Activated naive CD8-positive, alpha-beta T cell treated with anti-CD3 and anti-CD28 coated beads for 36 hours (primary cell): Measurements from ENCODE around the gene REEP2. TPM values are rescaled to one million over a fixed set of nuclear protein-coding genes. Genes with fewer than 3 reads are reported as not detected.
"Not testable (repeated sequence)": the region's sequence is repeated elsewhere in the genome, so short reads cannot be mapped to it uniquely, and the experiment has no call there.

ENCODE experiments used
- DNase-seq: peaks from one replicate; pipeline ENCODE4 v3.0.0; 2021
- H3K27ac Mint-ChIP-seq: one replicate; pipeline ENCODE4 v1.8.0; 2022; ENCODE audit warnings: mild to moderate bottlenecking, moderate library complexity, mixed read lengths
- H3K27me3 Mint-ChIP-seq: one replicate; pipeline ENCODE4 v1.8.0; 2022; ENCODE audit warnings: mild to moderate bottlenecking, mixed read lengths
- H3K36me3 Mint-ChIP-seq: one replicate; pipeline ENCODE4 v1.8.0; 2021; ENCODE audit warnings: mild to moderate bottlenecking, mixed read lengths
- H3K4me1 Mint-ChIP-seq: one replicate; pipeline ENCODE4 v1.8.0; 2021; ENCODE audit warnings: mixed read lengths
- H3K4me3 Mint-ChIP-seq: one replicate; pipeline ENCODE4 v1.8.0; 2022; ENCODE audit warnings: mild to moderate bottlenecking, moderate library complexity, mixed read lengths
- H3K9me3 Mint-ChIP-seq: one replicate; pipeline ENCODE4 v1.8.0; 2022; ENCODE audit warnings: mixed read lengths
- total RNA-seq, 2 experiments: library from RNA; stranded (reverse); gene quantifications; one replicate each; pipeline ENCODE4 v1.2.3, GENCODE V29; 2021

REEP2 gene, protein sequence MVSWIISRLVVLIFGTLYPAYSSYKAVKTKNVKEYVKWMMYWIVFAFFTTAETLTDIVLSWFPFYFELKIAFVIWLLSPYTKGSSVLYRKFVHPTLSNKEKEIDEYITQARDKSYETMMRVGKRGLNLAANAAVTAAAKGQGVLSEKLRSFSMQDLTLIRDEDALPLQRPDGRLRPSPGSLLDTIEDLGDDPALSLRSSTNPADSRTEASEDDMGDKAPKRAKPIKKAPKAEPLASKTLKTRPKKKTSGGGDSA
- 1 to 10 TPM; 3.5 to 4.0 TPM for total RNA-seq

DNA sequence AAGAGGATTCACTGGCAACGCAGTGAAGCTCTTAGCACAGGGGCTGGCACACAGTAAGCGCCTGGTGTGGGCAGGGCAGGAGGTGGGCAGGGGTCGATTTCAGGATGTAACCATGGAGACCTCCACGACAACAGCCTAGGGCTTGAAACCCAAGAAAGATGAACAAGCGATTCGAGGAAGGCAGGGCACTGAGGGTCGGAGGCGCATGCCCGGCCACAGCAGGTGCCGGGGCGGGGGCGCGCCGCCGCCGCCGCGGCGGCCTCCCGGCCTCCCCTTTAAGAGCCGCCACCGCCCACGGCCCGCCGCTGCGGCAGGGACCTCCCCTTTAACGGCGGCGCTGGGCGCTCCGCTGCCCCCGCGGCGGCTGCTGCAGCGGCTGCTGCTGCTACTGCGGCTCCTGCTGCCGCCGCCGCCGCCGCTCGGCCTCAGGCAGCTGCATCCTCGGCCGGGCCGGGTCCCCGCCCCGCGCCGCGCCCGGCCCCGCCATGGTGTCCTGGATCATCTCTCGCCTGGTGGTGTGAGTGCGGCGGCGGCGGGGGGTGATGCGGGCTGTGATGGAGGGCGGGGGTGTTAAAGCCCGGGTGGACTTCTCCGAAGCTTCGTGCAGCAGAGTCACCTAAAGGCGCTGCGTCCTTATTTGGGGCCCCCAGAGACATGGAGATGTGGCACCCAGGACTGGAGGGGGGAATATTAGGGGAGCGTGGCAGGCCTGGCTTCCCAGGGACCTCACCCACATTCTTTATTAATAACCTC is at the start of gene REEP2:
REEP2 (plus strand) TSS at position 334 of the 753 bp plus-strand sequence; CDS start at position 486, 152 bp downstream.
- no peaks in the 10 kb centered on the region for H3K27me3 Mint-ChIP-seq
- H3K27ac Mint-ChIP-seq, result no peak within 1 kb of the TSS
- H3K4me3 Mint-ChIP-seq, result peak within 1 kb of the TSS; percentile 78
- H3K4me1 Mint-ChIP-seq, result peaks cover 9% of the 10 kb centered on the region
- peak; percentile 85 for DNase-seq
- H3K9me3 Mint-ChIP-seq, result no peaks in the 10 kb centered on the region
- peaks cover 8% of the 10 kb centered on the region for H3K36me3 Mint-ChIP-seq

DNA sequence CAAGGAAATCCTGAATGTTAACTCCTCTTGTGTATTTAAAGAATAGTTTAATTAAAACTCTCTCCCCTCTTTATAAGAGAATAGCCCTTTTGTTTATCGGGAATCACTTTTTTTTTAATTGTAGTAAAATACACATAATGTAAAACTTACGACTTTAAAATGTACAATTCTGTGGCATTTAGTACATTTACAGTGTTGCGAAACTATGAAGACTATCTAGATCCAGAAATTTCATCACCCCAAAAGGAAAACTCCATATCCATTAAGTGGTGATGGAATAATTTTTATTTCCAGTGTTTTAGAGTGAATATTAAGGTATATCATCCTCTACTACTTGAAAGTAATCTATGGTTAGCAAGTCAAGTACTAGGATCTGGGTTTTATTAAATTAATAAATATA is 49.5 kb upstream of the REEP2 start:
- no peak for DNase-seq
- H3K4me3 Mint-ChIP-seq, result no peak overlapping the region
- no peaks in the 10 kb centered on the region for H3K27me3 Mint-ChIP-seq
- H3K27ac Mint-ChIP-seq, result no peak overlapping the region
- H3K9me3 Mint-ChIP-seq, result no peaks in the 10 kb centered on the region
- peaks cover 7% of the 10 kb centered on the region for H3K36me3 Mint-ChIP-seq
- H3K4me1 Mint-ChIP-seq, result no peaks in the 10 kb centered on the region

DNA sequence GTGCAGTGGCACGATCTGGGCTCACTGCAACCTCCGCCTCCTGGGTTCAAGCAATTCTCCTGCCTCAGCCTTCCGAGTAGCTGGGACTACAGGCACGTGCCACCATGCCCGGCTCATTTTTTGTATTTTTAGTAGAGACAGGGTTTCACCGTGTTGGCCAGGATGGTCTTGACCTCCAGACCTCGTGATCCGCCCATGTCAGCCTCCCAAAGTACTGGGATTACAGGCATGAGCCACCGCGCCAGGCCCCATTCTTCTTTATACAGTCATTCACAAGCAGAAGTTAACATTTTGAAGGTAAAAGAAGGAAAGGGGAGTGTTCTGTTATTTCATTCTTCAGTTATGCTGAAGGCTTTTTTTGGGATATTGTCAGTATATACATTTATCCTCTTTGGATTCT is 48.9 kb upstream of the REEP2 start:
- not testable (repeated sequence) for H3K27me3 Mint-ChIP-seq, DNase-seq, H3K27ac Mint-ChIP-seq, H3K4me3 Mint-ChIP-seq, H3K4me1 Mint-ChIP-seq, H3K9me3 Mint-ChIP-seq
- H3K36me3 Mint-ChIP-seq, result peaks cover 12% of the 10 kb centered on the region

DNA sequence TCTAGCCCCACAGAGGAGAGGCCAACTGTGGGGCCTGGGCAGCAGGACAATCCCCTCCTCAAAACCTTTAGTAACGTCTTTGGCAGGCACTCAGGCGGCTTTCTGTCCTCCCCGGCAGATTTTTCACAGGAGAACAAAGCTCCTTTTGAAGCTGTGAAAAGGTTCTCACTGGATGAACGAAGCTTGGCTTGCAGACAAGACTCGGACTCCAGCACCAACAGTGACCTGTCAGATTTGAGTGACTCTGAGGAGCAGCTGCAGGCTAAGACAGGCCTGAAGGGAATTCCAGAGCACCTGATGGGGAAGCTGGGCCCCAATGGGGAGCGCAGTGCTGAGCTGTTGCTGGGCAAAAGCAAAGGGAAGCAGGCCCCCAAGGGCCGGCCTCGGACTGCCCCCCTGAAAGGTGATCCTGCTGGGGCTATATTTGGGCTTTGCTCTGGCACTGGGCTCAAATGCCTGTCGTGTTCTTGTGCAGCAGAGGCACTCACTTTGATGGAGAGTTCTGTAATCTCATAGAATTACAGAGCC is 46.9 kb upstream of the REEP2 start:
- Mint-ChIP-seq H3K36me3 (peaks cover 12% of the 10 kb centered on the region), H3K9me3 (no peaks in the 10 kb centered on the region), H3K4me1 (no peaks in the 10 kb centered on the region), H3K27me3 (no peaks in the 10 kb centered on the region), H3K27ac (no peak overlapping the region), H3K4me3 (no peak overlapping the region)
- DNase-seq, result no peak

DNA sequence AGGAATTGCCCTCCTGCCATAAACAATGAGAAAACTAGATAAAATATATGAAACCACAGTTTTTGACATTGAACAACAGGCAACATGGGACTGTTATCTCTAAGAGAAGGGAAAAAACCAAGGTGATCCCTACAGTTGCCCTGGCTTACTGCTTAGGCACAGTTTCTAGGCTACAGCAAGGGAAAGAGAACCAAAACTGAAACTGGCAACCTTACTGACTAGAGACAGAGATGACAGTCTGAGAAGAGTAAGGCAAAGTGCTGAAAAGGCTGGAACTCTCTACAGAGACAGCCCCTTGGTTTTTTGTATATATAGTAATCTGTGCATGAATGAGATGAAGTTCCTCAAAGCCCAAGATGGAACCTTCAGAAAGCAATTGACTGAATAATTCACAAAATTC is 36.2 kb upstream of the REEP2 start:
- no peak for DNase-seq
- Mint-ChIP-seq H3K4me1 (peaks cover 11% of the 10 kb centered on the region), H3K9me3 (no peaks in the 10 kb centered on the region), H3K4me3 (no peak overlapping the region), H3K36me3 (peaks cover 23% of the 10 kb centered on the region), H3K27me3 (no peaks in the 10 kb centered on the region), H3K27ac (peak overlapping the region; percentile 23)

DNA sequence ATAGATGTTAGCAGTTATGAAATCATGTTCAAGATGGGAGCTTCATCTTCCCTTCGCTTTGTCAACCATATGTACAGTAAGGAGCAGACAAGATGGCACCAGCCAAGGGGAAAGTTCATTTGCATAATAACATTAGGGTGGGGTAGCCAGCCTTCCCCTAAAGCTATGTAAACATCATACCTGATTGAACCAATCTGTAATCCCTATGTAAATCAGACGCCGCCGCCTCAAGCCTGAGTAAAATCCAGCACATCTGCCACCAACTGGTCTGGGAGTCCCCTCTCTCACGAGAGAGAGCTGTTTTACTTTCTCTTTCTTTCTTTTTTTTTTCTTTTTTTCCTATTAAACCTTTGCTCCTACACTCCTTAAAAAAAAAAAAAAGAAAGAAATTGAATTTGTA is 30.8 kb upstream of the REEP2 start:
- H3K4me1 Mint-ChIP-seq, result peaks cover 5% of the 10 kb centered on the region
- no peaks in the 10 kb centered on the region for H3K9me3 Mint-ChIP-seq
- H3K27ac Mint-ChIP-seq, result peak overlapping the region; percentile 58
- H3K4me3 Mint-ChIP-seq, result no peak overlapping the region
- peak; percentile 14 for DNase-seq
- H3K27me3 Mint-ChIP-seq, result no peaks in the 10 kb centered on the region
- H3K36me3 Mint-ChIP-seq, result peaks cover 29% of the 10 kb centered on the region

DNA sequence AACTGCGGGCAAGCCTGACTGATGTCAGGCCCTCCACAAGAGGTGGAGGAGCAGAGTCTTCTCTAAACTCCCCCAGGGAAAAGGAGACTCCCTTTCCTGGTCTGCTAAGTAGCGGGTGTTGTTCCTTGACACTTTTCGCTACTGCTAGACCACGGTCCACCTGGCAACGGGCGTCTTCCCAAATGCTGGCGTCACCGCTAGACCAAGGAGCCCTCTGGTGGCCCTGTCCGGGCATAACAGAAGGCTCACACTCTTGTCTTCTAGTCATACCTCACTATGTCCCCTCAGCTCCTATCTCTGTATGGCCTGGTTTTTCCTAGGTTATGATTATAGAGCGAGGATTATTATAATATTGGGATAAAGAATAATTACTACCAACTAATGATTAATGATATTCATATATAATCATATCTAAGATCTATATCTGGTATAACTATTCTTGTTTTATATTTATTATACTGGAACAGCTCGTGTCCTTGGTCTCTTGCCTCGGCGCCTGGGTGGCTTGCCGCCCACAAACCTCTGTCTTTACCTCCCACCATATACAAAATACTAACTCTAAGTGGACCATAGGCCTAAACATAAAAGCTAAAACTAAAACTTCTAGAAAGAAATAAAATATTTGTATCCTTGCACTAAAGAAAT is 27.7 kb upstream of the REEP2 start:
- peak; percentile 14 for DNase-seq
- not testable (repeated sequence) for H3K4me3 Mint-ChIP-seq, H3K27ac Mint-ChIP-seq, H3K4me1 Mint-ChIP-seq, H3K9me3 Mint-ChIP-seq, H3K27me3 Mint-ChIP-seq
- H3K36me3 Mint-ChIP-seq, result peaks cover 26% of the 10 kb centered on the region

DNA sequence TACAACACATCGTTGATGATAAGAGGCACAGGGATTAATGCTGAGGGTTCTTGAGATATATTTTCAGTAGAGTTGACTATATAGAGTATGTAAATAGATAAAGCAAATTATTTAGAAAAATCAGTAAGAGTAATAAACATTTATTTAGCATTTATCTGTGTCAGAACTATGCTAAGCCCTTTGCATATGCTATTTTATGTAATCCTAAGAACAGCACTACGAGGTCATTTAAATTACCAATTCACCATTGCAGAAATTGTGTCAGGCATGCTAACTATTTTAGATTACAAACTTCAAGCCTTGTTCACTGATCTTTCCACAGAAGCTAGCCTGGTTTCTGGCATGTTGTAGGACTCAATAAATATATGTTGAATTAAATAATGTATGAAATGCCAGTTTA is 20.4 kb upstream of the REEP2 start:
- Mint-ChIP-seq H3K9me3 (no peaks in the 10 kb centered on the region), H3K4me1 (no peaks in the 10 kb centered on the region), H3K36me3 (peaks cover 12% of the 10 kb centered on the region), H3K4me3 (no peak overlapping the region), H3K27me3 (no peaks in the 10 kb centered on the region), H3K27ac (no peak overlapping the region)
- DNase-seq, result no peak

DNA sequence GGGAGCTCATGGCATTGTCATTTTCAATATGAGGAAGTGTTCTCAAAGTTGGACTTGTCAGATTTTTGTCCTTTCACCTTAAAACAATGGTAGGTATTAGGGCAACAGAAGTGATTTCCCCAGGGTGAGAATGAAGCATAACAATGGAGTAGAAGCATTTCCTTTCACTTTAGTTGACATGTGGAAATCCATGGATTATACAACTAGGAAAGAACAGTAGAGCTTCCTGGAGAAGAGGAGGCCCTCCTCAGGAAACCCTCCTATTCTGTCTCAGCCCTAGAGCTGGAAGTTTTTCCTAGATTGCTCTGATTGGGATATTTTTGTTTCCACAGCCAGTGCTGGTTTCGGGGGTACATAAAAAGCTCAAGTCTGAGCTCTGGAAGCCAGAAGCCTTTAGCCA is 13.8 kb upstream of the REEP2 start:
- Mint-ChIP-seq H3K36me3 (peaks cover 11% of the 10 kb centered on the region), H3K4me1 (no peaks in the 10 kb centered on the region), H3K4me3 (no peak overlapping the region), H3K27me3 (no peaks in the 10 kb centered on the region), H3K27ac (no peak overlapping the region), H3K9me3 (no peaks in the 10 kb centered on the region)
- DNase-seq, result no peak

DNA sequence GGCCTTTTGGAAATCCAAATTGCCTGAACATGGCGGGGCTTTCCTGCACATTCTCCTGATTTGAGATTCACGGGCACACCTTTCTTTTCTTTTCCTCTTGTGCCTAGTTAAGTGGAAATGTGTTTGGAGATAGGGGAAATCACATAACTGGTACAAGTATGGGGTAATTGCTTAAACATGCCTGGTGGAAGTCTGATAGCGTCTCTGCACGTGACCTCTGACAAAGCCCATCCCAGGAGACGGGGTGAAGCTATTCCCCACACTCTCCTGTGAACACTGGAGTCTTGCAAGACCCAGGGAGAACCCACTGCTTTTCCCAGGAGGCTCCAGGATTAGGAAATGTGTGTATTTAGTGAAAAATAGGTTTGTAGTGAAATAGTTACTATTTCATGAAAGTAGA is 2.9 kb upstream of the REEP2 start:
- Mint-ChIP-seq H3K27ac (no peak overlapping the region), H3K4me3 (no peak overlapping the region), H3K9me3 (no peaks in the 10 kb centered on the region), H3K27me3 (no peaks in the 10 kb centered on the region), H3K36me3 (peaks cover 8% of the 10 kb centered on the region), H3K4me1 (peaks cover 9% of the 10 kb centered on the region)
- DNase-seq, result no peak

DNA sequence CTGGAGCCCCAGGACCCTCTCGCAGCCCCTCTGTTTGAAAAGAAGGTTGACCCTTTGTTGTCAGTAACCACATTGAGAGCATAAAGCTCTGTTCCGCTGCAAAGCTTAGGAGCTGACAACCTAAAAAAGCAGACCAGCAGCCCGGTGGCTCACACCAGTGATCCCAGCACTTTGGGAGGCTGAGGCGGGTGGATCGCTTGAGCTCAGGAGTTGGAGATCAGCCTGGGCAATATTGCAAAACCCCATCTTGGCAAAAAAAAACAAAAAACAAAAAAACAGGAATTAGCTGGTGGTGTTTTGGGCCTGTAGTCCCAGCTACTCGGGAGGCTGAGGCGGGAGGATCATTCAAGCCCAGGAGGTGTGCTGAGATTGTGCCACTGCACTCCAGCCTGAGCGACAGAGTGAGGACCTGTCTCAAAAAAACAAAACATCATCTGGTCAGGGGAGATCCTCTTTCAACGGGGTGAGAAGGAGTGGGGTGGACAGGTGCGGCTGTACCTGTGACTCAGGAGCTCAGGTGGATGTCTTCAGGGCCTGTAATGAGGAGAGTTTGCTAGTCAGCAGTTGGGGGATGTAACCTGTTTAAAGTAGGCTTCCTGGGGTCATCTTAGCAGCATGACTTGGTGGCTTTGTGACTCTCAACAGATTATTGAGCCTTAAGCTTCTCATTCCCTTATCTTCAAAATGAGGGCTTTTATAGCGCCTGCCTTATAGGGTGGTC is 694 bp upstream of the REEP2 start:
- DNase-seq, result no peak
- Mint-ChIP-seq H3K4me1 (peaks cover 9% of the 10 kb centered on the region), H3K9me3 (no peaks in the 10 kb centered on the region), H3K4me3 (peak overlapping the region; percentile 76), H3K36me3 (peaks cover 8% of the 10 kb centered on the region), H3K27me3 (no peaks in the 10 kb centered on the region), H3K27ac (no peak overlapping the region)

DNA sequence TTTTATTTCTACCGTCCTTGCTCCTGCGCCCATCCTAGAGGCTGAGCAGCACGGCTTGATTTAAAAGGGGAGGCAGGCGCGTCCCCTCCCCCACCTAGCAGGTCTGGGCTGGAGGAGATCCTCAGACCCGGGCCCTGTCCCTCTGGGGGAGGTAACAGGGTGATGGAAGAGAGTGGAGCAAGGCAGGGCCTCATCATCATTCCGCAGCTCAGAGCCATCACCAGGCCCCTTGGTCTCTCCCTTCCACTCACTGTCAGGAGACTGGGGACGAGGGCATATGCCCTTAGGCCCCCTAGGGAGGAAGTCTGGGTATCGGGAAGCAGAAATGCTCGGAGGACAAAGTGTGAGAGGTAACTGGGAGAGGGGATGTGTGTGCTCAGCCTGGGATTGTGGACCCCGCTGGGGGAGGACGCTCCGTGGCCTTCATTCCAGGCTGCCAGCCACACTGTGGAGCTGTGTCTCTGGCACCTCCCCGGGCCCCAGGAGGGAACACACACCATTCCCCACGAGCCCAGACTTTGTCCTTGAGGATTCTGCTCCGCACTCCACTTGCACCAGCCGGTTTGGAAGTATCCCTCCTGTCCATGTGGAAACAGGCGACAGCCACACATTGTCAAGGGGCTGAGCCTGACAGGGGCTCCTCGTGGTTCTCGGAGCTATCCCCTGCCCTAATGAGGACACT is 761 bp downstream of the REEP2 start:
- no peaks in the 10 kb centered on the region for H3K27me3 Mint-ChIP-seq
- peak overlapping the region; percentile 78 for H3K4me3 Mint-ChIP-seq
- H3K9me3 Mint-ChIP-seq, result no peaks in the 10 kb centered on the region
- no peak for DNase-seq
- peaks cover 8% of the 10 kb centered on the region for H3K36me3 Mint-ChIP-seq
- H3K27ac Mint-ChIP-seq, result no peak overlapping the region
- H3K4me1 Mint-ChIP-seq, result peaks cover 9% of the 10 kb centered on the region

DNA sequence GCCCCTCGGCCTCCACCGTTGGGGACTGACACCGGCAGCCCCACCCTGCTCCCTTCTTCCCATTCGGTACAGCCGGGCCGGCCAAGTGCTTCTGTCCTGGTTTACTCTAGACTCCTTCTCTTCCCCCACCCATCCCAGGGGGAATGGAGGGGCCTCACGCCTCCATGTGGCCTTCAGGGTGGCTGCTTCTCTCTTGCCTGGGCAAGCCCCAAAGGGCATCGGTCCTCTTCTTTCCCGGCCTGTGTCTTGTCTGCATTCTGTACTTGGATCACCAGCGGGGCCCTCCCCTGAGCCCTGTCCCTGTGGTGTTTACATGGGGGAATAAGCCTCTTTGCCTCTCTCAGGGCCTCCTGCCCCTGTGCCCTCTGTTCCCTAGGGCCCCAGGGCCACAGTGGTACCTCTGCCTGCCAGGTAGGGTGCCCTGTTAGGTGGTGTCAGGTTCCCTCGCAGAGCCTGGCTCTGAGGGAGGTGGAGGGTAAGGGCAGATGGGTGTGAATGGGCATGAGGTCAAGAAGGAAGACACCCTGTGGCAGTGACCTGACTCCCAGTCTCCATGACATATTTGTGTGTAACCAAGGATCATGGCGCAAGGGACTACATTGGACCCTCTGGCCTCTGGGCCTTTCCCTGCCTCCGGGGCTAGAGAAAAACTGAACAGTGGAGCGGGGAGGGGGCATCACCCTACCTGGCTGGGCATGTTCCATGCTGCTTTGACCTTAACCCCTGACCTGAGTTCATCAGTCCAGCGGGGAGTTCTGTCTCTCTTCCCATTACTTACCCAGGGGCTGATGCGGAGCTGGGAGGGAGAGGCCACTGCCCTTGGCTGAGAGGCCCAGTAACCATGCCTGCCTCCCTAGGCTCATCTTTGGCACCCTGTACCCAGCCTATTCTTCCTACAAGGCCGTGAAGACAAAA is 1.6 kb downstream of the REEP2 start:
- Mint-ChIP-seq H3K36me3 (peaks cover 6% of the 10 kb centered on the region), H3K9me3 (no peaks in the 10 kb centered on the region), H3K4me1 (peaks cover 9% of the 10 kb centered on the region), H3K27ac (no peak overlapping the region), H3K27me3 (no peaks in the 10 kb centered on the region), H3K4me3 (no peak overlapping the region)
- no peak for DNase-seq

DNA sequence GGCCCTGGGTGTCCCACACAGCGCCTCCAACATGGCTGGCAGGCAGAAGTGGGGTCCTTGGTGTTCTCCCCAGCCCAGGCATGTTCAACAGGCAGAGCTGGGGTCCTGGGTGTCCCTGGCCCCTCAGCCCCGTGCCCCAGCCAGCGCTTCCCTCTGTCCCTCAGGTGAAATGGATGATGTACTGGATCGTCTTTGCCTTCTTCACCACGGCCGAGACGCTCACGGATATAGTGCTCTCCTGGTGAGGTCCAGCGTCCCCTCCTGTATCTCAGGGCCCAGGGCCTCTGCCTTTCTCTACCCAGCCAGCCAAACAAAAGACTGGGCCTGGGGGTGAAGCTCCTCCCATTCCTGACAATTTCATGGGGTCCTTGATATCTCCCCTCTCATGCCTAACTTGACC is 2.4 kb downstream of the REEP2 start:
- H3K27me3 Mint-ChIP-seq, result no peaks in the 10 kb centered on the region
- DNase-seq, result no peak
- no peak overlapping the region for H3K4me3 Mint-ChIP-seq
- no peaks in the 10 kb centered on the region for H3K9me3 Mint-ChIP-seq
- peaks cover 9% of the 10 kb centered on the region for H3K4me1 Mint-ChIP-seq
- no peak overlapping the region for H3K27ac Mint-ChIP-seq
- H3K36me3 Mint-ChIP-seq, result peaks cover 3% of the 10 kb centered on the region
